Measurements from ENCODE around the gene DSC3.

Gene DSC3

DNA sequence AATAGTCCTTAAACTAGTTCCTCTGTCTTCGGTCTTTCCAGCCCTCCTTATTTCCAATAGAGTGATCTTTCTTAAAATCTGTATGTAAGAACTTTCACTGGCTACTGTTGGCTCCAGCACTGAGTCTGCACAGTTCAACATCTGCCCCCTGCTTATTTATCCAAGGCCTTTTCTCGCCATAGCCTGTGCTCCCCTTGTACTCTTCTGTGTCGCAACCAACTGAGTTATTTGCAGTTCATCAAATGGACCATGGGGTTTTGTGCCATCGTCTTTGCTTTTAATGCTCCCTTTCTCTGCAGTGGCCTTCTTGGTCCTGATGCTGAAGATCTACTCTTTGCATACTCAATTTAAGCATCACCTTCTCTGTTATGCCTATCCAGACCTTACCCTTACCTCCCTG is 77.3 kb downstream of the DSC3 start:
- no peak overlapping the region for H3K4me3 ChIP-seq (ENCODE audit: low read depth in 1 of 2, low read length in 2 of 2)
- DNase-seq, result no peak
- H3K9me3 ChIP-seq (ENCODE audit: insufficient read depth, low read length, severe bottlenecking), result no peaks in the 10 kb centered on the region
- H3K27ac ChIP-seq (ENCODE audit: low read length), result no peak overlapping the region
- H3K9ac ChIP-seq (ENCODE audit: low read depth, low read length), result no peak overlapping the region
- no peak overlapping the region for H3K4me2 ChIP-seq (ENCODE audit: insufficient read depth, low read length)
- no peaks in the 10 kb centered on the region for H3K27me3 ChIP-seq (ENCODE audit: insufficient read depth, low read length, poor library complexity)
- no peaks in the 10 kb centered on the region for H3K4me1 ChIP-seq (ENCODE audit: insufficient read depth, low read length)
- H3K36me3 ChIP-seq (ENCODE audit: insufficient read depth, low read length), result no peaks in the 10 kb centered on the region
- H3K79me2 ChIP-seq (ENCODE audit: insufficient read depth, low read length), result no peaks in the 10 kb centered on the region
- TF ChIP-seq EZH2 (IDR thresholded peaks at IDR 0.05; ENCODE audit: borderline replicate concordance, low read depth, low read length, severe bottlenecking) (no peak), CTCF (IDR thresholded peaks at IDR 0.05; ENCODE audit: borderline replicate concordance, extremely low read depth, low read length, poor library complexity, severe bottlenecking) (no peak)
- no peak overlapping the region for H2AFZ ChIP-seq (ENCODE audit: low read depth, low read length)
- no peak for ATAC-seq (ENCODE audit: insufficient read depth, low read depth)
- H4K20me1 ChIP-seq (ENCODE audit: insufficient read depth, low read length), result no peaks in the 10 kb centered on the region

GRCh38 chr18:30960661-30961060 is 81.9 kb downstream of the DSC3 start:
- H3K4me3 ChIP-seq (ENCODE audit: low read depth in 1 of 2, low read length in 2 of 2), result no peak overlapping the region
- no peak overlapping the region for H3K9ac ChIP-seq (ENCODE audit: low read depth, low read length)
- TF ChIP-seq EZH2 (IDR thresholded peaks at IDR 0.05; ENCODE audit: borderline replicate concordance, low read depth, low read length, severe bottlenecking) (no peak), CTCF (IDR thresholded peaks at IDR 0.05; ENCODE audit: borderline replicate concordance, extremely low read depth, low read length, poor library complexity, severe bottlenecking) (no peak)
- DNase-seq (no peak), ATAC-seq (ENCODE audit: insufficient read depth, low read depth) (no peak)
- H3K79me2 ChIP-seq (ENCODE audit: insufficient read depth, low read length), result no peaks in the 10 kb centered on the region
- no peaks in the 10 kb centered on the region for H4K20me1 ChIP-seq (ENCODE audit: insufficient read depth, low read length)
- H3K9me3 ChIP-seq (ENCODE audit: insufficient read depth, low read length, severe bottlenecking), result no peaks in the 10 kb centered on the region
- no peak overlapping the region for H3K4me2 ChIP-seq (ENCODE audit: insufficient read depth, low read length)
- H3K4me1 ChIP-seq (ENCODE audit: insufficient read depth, low read length), result no peaks in the 10 kb centered on the region
- no peaks in the 10 kb centered on the region for H3K27me3 ChIP-seq (ENCODE audit: insufficient read depth, low read length, poor library complexity)
- H3K27ac ChIP-seq (ENCODE audit: low read length), result no peak overlapping the region
- H2AFZ ChIP-seq (ENCODE audit: low read depth, low read length), result no peak overlapping the region
- no peaks in the 10 kb centered on the region for H3K36me3 ChIP-seq (ENCODE audit: insufficient read depth, low read length)

- Histone ChIP-seq H3K9ac (ENCODE audit: low read depth, low read length) (no peak overlapping the region), H3K9me3 (ENCODE audit: insufficient read depth, low read length, severe bottlenecking) (no peaks in the 10 kb centered on the region), H3K36me3 (ENCODE audit: insufficient read depth, low read length) (no peaks in the 10 kb centered on the region), H3K4me2 (ENCODE audit: insufficient read depth, low read length) (no peak overlapping the region), H3K27me3 (ENCODE audit: insufficient read depth, low read length, poor library complexity) (no peaks in the 10 kb centered on the region), H3K79me2 (ENCODE audit: insufficient read depth, low read length) (no peaks in the 10 kb centered on the region), H3K4me3 (ENCODE audit: low read depth in 1 of 2, low read length in 2 of 2) (no peak overlapping the region), H3K27ac (ENCODE audit: low read length) (no peak overlapping the region), H4K20me1 (ENCODE audit: insufficient read depth, low read length) (no peaks in the 10 kb centered on the region), H2AFZ (ENCODE audit: low read depth, low read length) (no peak overlapping the region), H3K4me1 (ENCODE audit: insufficient read depth, low read length) (no peaks in the 10 kb centered on the region)
- no peak for ATAC-seq (ENCODE audit: insufficient read depth, low read depth)
- DNase-seq, result no peak
- TF ChIP-seq EZH2 (IDR thresholded peaks at IDR 0.05; ENCODE audit: borderline replicate concordance, low read depth, low read length, severe bottlenecking) (no peak), CTCF (IDR thresholded peaks at IDR 0.05; ENCODE audit: borderline replicate concordance, extremely low read depth, low read length, poor library complexity, severe bottlenecking) (no peak)
These were observed 85.5 kb downstream of the DSC3 start for GRCh38 chr18:30957066-30957465.

DNA sequence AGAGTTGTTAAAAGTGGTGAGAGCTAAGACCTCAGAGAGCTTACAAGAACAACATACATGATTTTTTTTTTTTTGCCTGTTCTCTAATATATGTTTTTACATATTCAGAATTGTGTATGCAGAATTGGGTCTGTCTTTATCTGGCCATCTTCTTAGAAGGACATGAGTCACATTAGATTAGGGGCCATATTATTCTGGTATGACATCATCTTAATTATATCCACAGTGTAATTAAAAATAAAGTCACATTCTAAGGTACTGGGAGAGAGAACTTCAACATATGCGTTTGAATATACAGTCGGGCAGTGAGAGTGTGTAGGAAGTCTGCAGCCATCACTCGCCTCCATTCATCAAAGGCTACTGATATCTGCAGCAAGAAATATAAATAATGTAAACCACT is 88.3 kb downstream of the DSC3 start:
- Histone ChIP-seq H3K36me3 (ENCODE audit: insufficient read depth, low read length) (no peaks in the 10 kb centered on the region), H3K4me2 (ENCODE audit: insufficient read depth, low read length) (no peak overlapping the region), H2AFZ (ENCODE audit: low read depth, low read length) (no peak overlapping the region), H3K4me3 (ENCODE audit: low read depth in 1 of 2, low read length in 2 of 2) (no peak overlapping the region), H3K9ac (ENCODE audit: low read depth, low read length) (no peak overlapping the region), H3K9me3 (ENCODE audit: insufficient read depth, low read length, severe bottlenecking) (no peaks in the 10 kb centered on the region), H3K27ac (ENCODE audit: low read length) (no peak overlapping the region), H3K27me3 (ENCODE audit: insufficient read depth, low read length, poor library complexity) (no peaks in the 10 kb centered on the region), H3K79me2 (ENCODE audit: insufficient read depth, low read length) (no peaks in the 10 kb centered on the region), H4K20me1 (ENCODE audit: insufficient read depth, low read length) (no peaks in the 10 kb centered on the region), H3K4me1 (ENCODE audit: insufficient read depth, low read length) (no peaks in the 10 kb centered on the region)
- DNase-seq, result no peak
- TF ChIP-seq CTCF (IDR thresholded peaks at IDR 0.05; ENCODE audit: borderline replicate concordance, extremely low read depth, low read length, poor library complexity, severe bottlenecking), result no peak
- ATAC-seq (ENCODE audit: insufficient read depth, low read depth), result no peak

Data from DND-41 (cell line).